Neural cell (in vitro differentiated cells): Measurements from ENCODE around the gene DCDC1. TPM values are rescaled to one million over a fixed set of nuclear protein-coding genes. Genes with fewer than 3 reads are reported as not detected.

Source experiments
- H2AFZ ChIP-seq: fragments of 200-600, 300-800 bp; sonication (generic), shearing (Covaris generic); 2 replicates; pipeline ENCODE4 v1.6.0; 2014; ENCODE audit warnings: low read depth, mild to moderate bottlenecking, antibody characterized with exemption, low read length, moderate library complexity
- H3F3A ChIP-seq: fragments of 200-600 bp; shearing (Covaris generic); 2 replicates; pipeline ENCODE4 v1.6.1; 2016; ENCODE audit warnings: mild to moderate bottlenecking, moderate library complexity, mixed read lengths, antibody characterized with exemption, low read length; ENCODE audit not compliant: insufficient read depth, poor library complexity, severe bottlenecking
- H3K27ac ChIP-seq: fragments of 200-600, 300-800 bp; sonication (generic), shearing (Covaris generic); 2 replicates; pipeline ENCODE4 v1.5.1; 2014; ENCODE audit warnings: mild to moderate bottlenecking, low read length, moderate library complexity
- H3K27me3 ChIP-seq: fragments of 300-800, 200-600 bp; sonication (generic), shearing (Covaris generic); 2 replicates; pipeline ENCODE4 v1.6.0; 2014; ENCODE audit warnings: mild to moderate bottlenecking, low read depth, low read length, moderate library complexity; ENCODE audit not compliant: insufficient read depth
- H3K36me3 ChIP-seq: fragments of 300-800, 200-600 bp; sonication (generic), shearing (Covaris generic); 2 replicates; pipeline ENCODE4 v1.5.1; 2014; ENCODE audit warnings: mild to moderate bottlenecking, antibody characterized with exemption, low read length, moderate library complexity; ENCODE audit not compliant: insufficient read depth
- H3K4me2 ChIP-seq: fragments of 300-800, 200-600 bp; sonication (generic), shearing (Covaris generic); 2 replicates; pipeline ENCODE4 v1.6.0; 2014; ENCODE audit warnings: mild to moderate bottlenecking, low read length
- H3K4me3 ChIP-seq: fragments of 300-800, 200-600 bp; sonication (generic), shearing (Covaris generic); 2 replicates; pipeline ENCODE4 v1.5.1; 2014; ENCODE audit warnings: mild to moderate bottlenecking, low read length, moderate library complexity
- H3K79me2 ChIP-seq: fragments of 200-600 bp; shearing (Covaris generic); replicated peaks from 2 replicates; pipeline ENCODE4 v1.6.0; 2014; ENCODE audit warnings: mild to moderate bottlenecking, low read length, moderate library complexity; ENCODE audit not compliant: insufficient read depth
- H3K9ac ChIP-seq: fragments of 300-800, 200-600 bp; sonication (generic), shearing (Covaris generic); 2 replicates; pipeline ENCODE4 v1.6.1; 2016; ENCODE audit warnings: mild to moderate bottlenecking, low read length, mixed read lengths
- H3K9me2 ChIP-seq: fragments of 200-600 bp; shearing (Covaris generic); 2 replicates; pipeline ENCODE4 v1.6.1; 2016; ENCODE audit warnings: mild to moderate bottlenecking, low read length, mixed read lengths; ENCODE audit not compliant: insufficient read depth
- H3K9me3 ChIP-seq: fragments of 200-600, 300-800 bp; sonication (generic), shearing (Covaris generic); 2 replicates; pipeline ENCODE4 v1.6.1; 2016; ENCODE audit warnings: mild to moderate bottlenecking, mixed run types, low read length, moderate library complexity, mixed read lengths
- H4K20me1 ChIP-seq: fragments of 200-600 bp; shearing (Covaris generic); 2 replicates; pipeline ENCODE4 v1.6.1; 2016; ENCODE audit warnings: mild to moderate bottlenecking, mixed run types; ENCODE audit not compliant: insufficient read depth
- CTCF ChIP-seq: fragments of 450-650 bp; IDR thresholded peaks from 2 replicates; pipeline ENCODE4 v1.5.1; 2014; ENCODE audit warnings: antibody characterized with exemption, mild to moderate bottlenecking, moderate library complexity; ENCODE audit not compliant: poor library complexity, severe bottlenecking
- EP300 ChIP-seq: fragments of 450-650 bp; conservative IDR thresholded peaks from 2 replicates; pipeline ENCODE4 v1.6.1; 2014; ENCODE audit warnings: antibody characterized with exemption, mild to moderate bottlenecking, moderate library complexity; ENCODE audit not compliant: poor library complexity, severe bottlenecking
- EZH2 ChIP-seq: fragments of 200-600, 300-800 bp; shearing (Covaris generic), sonication (generic); IDR thresholded peaks from 2 replicates; pipeline ENCODE4 v1.6.1; 2014; ENCODE audit warnings: antibody characterized with exemption, low read length, borderline replicate concordance, mild to moderate bottlenecking; ENCODE audit not compliant: insufficient read depth, poor library complexity, severe bottlenecking
- MXI1 ChIP-seq: fragments of 450-650 bp; conservative IDR thresholded peaks from 2 replicates; pipeline ENCODE4 v1.6.1; 2014; ENCODE audit warnings: antibody characterized with exemption, mild to moderate bottlenecking; ENCODE audit not compliant: poor library complexity, severe bottlenecking
- POLR2AphosphoS5 ChIP-seq: IDR thresholded peaks from 2 replicates; pipeline ENCODE4 v1.6.1; 2012
- RAD21 ChIP-seq: fragments of 450-650 bp; conservative IDR thresholded peaks from 2 replicates; pipeline ENCODE4 v1.6.1; 2014; ENCODE audit warnings: antibody characterized with exemption, mild to moderate bottlenecking, moderate library complexity
- REST ChIP-seq: IDR thresholded peaks from 2 replicates; pipeline ENCODE4 v1.6.1; 2012; ENCODE audit warnings: borderline replicate concordance
- SMC3 ChIP-seq: fragments of 450-650 bp; conservative IDR thresholded peaks from 2 replicates; pipeline ENCODE4 v1.6.1; 2014; ENCODE audit warnings: antibody characterized with exemption, mild to moderate bottlenecking, moderate library complexity; ENCODE audit not compliant: poor library complexity
- TAF1 ChIP-seq: IDR thresholded peaks from 2 replicates; pipeline ENCODE4 v1.6.1; 2012; ENCODE audit warnings: low read depth
- polyA plus RNA-seq: library from polyadenylated mRNA; depleted of rRNA; stranded (reverse); fragments of >200 nt; gene quantifications from 2 replicates; pipeline ENCODE4 v1.2.3, GENCODE V29; 2014

DCDC1 gene
- polyA plus RNA-seq, 1 donor from 2014 or later = 5.0 TPM

- no peak for TF ChIP-seq SMC3
Observed at GRCh38 chr11:30983776-30984441, 385.6 kb downstream of the DCDC1 start (continued).

- Histone ChIP-seq H3K79me2 (no peaks in the 10 kb centered on the region), H3K27me3 (no peaks in the 10 kb centered on the region), H3K4me2 (peak overlapping the region; percentile 14), H3K9me3 (no peaks in the 10 kb centered on the region), H3K36me3 (no peaks in the 10 kb centered on the region), H3K4me3 (no peak overlapping the region), H3K9me2 (no peaks in the 10 kb centered on the region), H4K20me1 (no peaks in the 10 kb centered on the region), H2AFZ (no peak overlapping the region), H3K27ac (peak overlapping the region; percentile 13), H3F3A (no peaks in the 10 kb centered on the region), H3K9ac (no peak overlapping the region)
- TF ChIP-seq EP300 = no peak
- no peak for TF ChIP-seq POLR2AphosphoS5
- no peak for TF ChIP-seq TAF1
- TF ChIP-seq MXI1 = no peak
- no peak for TF ChIP-seq EZH2
- TF ChIP-seq CTCF = no peak
- TF ChIP-seq REST = no peak
- TF ChIP-seq RAD21 = no peak
- no peak for TF ChIP-seq SMC3
Observed at GRCh38 chr11:30983143-30983542, 386.4 kb downstream of the DCDC1 start.

GRCh38 chr11:30967579-30967978 lies 402.0 kb downstream of the DCDC1 start:
- Histone ChIP-seq H2AFZ (no peak overlapping the region), H3K27me3 (no peaks in the 10 kb centered on the region), H3F3A (no peaks in the 10 kb centered on the region), H3K9me2 (no peaks in the 10 kb centered on the region), H3K27ac (no peak overlapping the region), H3K4me2 (no peak overlapping the region), H3K36me3 (no peaks in the 10 kb centered on the region), H3K9ac (no peak overlapping the region), H4K20me1 (no peaks in the 10 kb centered on the region), H3K4me3 (no peak overlapping the region), H3K9me3 (no peaks in the 10 kb centered on the region), H3K79me2 (no peaks in the 10 kb centered on the region)
- TF ChIP-seq EZH2 (no peak), SMC3 (no peak), POLR2AphosphoS5 (no peak), RAD21 (no peak), MXI1 (no peak), REST (no peak)
